HUES64 (cell line): ENCODE results near the gene SALL2.

Source experiments
- H3K27ac ChIP-seq: 2 replicates; pipeline ENCODE4 v1.7.0; 2013; ENCODE audit warnings: low read depth, low read length, inconsistent platforms
- H3K27me3 ChIP-seq: 2 replicates; pipeline ENCODE4 v1.6.1; 2013; ENCODE audit warnings: mild to moderate bottlenecking, low read length; ENCODE audit not compliant: insufficient read depth
- H3K36me3 ChIP-seq: 2 replicates; pipeline ENCODE4 v1.6.1; 2013; ENCODE audit warnings: mild to moderate bottlenecking, low read length; ENCODE audit not compliant: insufficient read depth
- H3K4me1 ChIP-seq: 2 replicates; pipeline ENCODE4 v1.6.1; 2013; ENCODE audit warnings: mild to moderate bottlenecking, low read length, moderate library complexity; ENCODE audit not compliant: insufficient read depth
- H3K4me3 ChIP-seq: 2 replicates; pipeline ENCODE4 v1.5.1; 2013; ENCODE audit warnings: mild to moderate bottlenecking, low read length, moderate library complexity
- H3K9ac ChIP-seq: 2 replicates; pipeline ENCODE4 v1.6.1; 2013; ENCODE audit warnings: mild to moderate bottlenecking, low read depth, low read length
- H3K9me3 ChIP-seq: 2 replicates; pipeline ENCODE4 v1.6.1; 2013; ENCODE audit warnings: low read depth, low read length; ENCODE audit not compliant: insufficient read depth
- WGBS: fragments of 150-250, 120-280 bp; methylation state at CpG from one replicate; pipeline ENCODE4 v1.1.7; 2013; ENCODE audit warnings: missing lambda C conversion rate; 5-methylcytosine and 5-hydroxymethylcytosine counted together

SALL2 gene

DNA sequence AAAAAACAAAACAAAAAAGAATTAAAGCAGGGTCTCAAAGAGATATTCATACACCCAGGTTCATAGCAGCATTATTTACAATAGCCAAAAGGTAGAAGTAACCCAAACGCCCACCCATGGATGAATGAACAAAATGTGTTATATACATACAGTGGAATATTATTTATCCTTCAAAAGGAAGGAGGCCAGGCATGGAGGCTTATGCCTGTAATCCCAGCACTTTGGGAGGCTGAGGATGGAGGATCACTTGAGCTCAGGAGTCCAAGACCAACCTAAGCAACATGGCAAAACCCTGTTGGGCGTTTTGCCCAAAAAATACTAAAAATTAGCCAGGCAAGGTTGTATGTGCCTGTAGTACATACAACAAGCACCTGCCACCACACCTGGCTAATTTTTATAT, 19.6 kb downstream of the SALL2 start:
- Histone ChIP-seq H3K4me1 (peaks cover 15% of the 10 kb centered on the region; the same call in 1 of the 2 replicates), H3K36me3 (peaks cover 69% of the 10 kb centered on the region), H3K27ac (no peak overlapping the region), H3K4me3 (no peak overlapping the region), H3K9ac (no peak overlapping the region), H3K9me3 (no peaks in the 10 kb centered on the region), H3K27me3 (no peaks in the 10 kb centered on the region)
- WGBS: 89% methylated on average over 1 of the region's 2 CpGs

DNA sequence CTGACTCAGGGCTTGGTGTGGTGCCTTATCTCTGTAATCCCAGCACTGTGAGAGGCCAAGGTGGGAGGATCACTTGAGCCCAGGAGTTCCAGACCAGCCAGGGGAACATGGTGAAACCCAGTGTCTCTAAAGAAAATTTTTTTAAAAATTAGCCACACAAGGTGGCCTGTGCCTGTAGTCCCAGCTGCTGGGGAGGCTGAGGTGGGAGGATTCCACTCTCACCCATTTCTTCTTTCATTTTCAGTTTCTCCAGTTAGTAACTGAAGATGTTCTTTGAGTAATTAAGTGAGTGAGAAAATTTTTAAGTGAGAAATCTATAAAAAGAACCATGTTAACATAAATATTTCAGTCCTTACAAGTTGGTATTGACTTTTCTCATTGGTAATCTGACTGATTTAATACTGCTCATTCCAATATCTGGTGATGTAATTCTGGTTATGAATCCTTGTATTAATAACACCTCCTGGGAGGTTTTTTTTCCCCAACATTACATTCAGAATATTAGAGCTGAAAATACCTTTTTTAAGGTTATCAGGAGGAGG, 21.1 kb downstream of the SALL2 start:
- Histone ChIP-seq H3K27ac (no peak overlapping the region), H3K27me3 (no peaks in the 10 kb centered on the region), H3K4me1 (peaks cover 13% of the 10 kb centered on the region; the same call in 1 of the 2 replicates), H3K9me3 (no peaks in the 10 kb centered on the region), H3K4me3 (no peak overlapping the region), H3K36me3 (peaks cover 83% of the 10 kb centered on the region), H3K9ac (no peak overlapping the region)

DNA sequence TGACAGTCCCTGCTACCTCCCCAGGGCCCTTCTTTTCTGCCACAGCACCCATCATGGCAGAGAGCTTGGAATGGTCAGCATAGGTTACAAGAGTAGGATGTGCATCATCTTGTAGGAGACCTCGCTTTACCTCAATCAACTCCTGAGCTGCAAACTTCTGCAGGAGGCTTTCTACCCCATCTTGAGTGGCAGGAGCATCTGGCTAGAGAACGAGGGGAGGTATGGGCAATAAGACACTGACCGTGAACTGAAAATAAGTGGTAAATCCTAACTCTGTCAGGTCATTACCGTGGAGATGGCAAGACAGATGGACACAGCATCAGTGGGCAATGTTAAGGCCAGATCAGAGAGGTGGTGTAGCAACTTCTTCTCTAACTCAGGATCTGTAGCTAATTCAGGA, 22.8 kb downstream of the SALL2 start:
- H3K27me3 ChIP-seq: no peaks in the 10 kb centered on the region
- WGBS: 96% methylated on average over 3 of the region's 4 CpGs
- H3K36me3 ChIP-seq: peaks cover 89% of the 10 kb centered on the region
- H3K4me1 ChIP-seq: peaks cover 10% of the 10 kb centered on the region
- H3K27ac ChIP-seq: no peak overlapping the region
- H3K9me3 ChIP-seq: no peaks in the 10 kb centered on the region
- no peak overlapping the region for H3K4me3 ChIP-seq
- no peak overlapping the region for H3K9ac ChIP-seq

DNA sequence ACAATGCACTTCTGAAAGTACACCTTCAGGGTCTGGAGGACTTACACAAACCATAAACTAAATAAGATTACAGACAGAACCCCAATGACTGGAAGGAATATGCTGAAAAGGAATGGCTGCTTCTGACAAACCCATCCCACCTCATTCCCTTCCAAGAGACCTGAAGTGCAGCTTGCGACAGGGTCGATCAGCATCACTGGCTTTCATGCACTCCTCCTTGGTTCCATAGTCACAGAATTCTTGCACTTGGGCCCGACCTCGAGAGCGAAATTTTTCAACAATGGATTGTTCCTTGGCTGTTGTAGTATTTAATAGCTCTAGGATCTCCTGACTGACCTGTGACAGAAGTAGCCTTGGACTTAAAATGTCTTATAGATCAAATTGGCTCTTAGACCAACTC, 24.6 kb downstream of the SALL2 start:
- Histone ChIP-seq H3K4me1 (peaks cover 10% of the 10 kb centered on the region), H3K27me3 (no peaks in the 10 kb centered on the region), H3K9ac (no peak overlapping the region), H3K9me3 (no peaks in the 10 kb centered on the region), H3K4me3 (no peak overlapping the region), H3K36me3 (peaks cover 91% of the 10 kb centered on the region), H3K27ac (no peak overlapping the region)
- 97% methylated on average over 5 of the region's 5 CpGs for WGBS

DNA sequence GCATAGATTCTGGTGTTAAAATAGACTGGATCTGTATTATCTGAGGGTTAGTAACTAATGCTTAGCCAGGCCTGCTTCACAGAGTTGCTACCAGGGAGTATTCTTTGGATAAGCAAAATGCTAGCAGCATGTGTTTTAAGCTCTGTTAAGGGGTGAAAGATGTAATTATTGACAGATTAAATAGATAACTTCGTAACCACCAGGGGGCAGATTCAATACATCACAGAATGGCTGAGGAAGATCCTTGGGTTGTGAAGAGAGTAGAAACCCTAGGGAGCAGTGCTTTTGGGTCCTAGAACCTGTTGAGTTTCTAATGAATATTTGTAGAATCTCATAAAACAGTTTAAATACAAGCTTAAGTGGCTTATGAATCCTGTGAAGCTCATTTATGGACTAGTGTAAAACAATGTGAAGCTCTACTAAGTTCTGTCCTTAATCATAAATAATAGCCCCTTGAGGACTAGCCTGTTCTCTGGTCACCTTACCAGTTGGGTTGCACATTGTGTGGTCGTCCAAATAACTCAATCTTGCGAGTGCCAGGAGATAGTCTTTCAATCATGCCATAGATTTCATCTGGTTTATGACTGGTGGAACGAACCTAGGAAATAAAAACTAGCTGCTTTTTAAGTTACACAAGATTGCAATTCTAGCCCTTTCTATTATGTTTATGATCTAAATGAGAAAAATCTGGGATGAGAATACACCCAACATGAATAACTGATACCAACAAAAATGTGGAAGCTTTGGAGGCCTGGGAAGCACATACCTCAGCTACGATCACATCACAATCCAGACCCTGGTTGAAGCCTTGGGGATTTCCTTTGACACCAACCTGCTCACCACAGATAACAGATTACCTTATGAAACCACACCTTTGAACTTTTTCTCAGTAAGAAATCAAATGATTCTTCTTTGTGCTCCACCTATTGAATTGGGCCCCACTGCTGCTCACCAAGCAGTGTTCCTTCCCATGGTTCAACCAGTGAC, 27.3 kb downstream of the SALL2 start:
- Histone ChIP-seq H3K4me1 (peaks cover 5% of the 10 kb centered on the region), H3K36me3 (peaks cover 96% of the 10 kb centered on the region), H3K9me3 (no peaks in the 10 kb centered on the region), H3K4me3 (no peak overlapping the region), H3K9ac (0 out of 2 replicates have a peak overlapping the region, but pooled peaks have one; percentile 2), H3K27ac (peak overlapping the region; percentile 64), H3K27me3 (no peaks in the 10 kb centered on the region)
- 83% methylated on average over 5 of the region's 5 CpGs for WGBS

DNA sequence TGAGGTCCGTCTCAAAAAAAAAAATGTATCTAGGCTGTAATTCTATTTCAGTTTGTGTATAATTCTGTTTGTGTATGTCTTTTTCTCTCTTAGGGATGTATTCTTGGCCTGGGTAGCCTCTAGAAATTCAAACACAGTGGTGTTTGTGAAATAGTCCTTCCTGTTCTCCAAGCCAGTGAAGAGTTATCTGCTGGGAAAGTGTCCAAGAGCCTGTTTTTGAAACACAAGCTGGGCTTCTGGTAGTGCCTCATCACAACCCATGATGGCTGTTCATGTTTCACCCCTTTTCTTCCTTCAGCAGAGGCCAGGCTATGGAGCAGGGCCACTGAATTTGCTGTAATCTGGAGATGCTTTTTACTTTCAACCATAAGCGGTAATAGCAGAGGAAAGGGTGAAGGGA, 29.7 kb downstream of the SALL2 start:
- H3K27me3 ChIP-seq: no peaks in the 10 kb centered on the region
- H3K27ac ChIP-seq: no peak overlapping the region
- H3K9me3 ChIP-seq: no peaks in the 10 kb centered on the region
- no peak overlapping the region for H3K9ac ChIP-seq
- H3K36me3 ChIP-seq: peaks cover 92% of the 10 kb centered on the region
- WGBS: 97% methylated on average over 2 of the region's 2 CpGs
- peaks cover 5% of the 10 kb centered on the region for H3K4me1 ChIP-seq
- H3K4me3 ChIP-seq: no peak overlapping the region

DNA sequence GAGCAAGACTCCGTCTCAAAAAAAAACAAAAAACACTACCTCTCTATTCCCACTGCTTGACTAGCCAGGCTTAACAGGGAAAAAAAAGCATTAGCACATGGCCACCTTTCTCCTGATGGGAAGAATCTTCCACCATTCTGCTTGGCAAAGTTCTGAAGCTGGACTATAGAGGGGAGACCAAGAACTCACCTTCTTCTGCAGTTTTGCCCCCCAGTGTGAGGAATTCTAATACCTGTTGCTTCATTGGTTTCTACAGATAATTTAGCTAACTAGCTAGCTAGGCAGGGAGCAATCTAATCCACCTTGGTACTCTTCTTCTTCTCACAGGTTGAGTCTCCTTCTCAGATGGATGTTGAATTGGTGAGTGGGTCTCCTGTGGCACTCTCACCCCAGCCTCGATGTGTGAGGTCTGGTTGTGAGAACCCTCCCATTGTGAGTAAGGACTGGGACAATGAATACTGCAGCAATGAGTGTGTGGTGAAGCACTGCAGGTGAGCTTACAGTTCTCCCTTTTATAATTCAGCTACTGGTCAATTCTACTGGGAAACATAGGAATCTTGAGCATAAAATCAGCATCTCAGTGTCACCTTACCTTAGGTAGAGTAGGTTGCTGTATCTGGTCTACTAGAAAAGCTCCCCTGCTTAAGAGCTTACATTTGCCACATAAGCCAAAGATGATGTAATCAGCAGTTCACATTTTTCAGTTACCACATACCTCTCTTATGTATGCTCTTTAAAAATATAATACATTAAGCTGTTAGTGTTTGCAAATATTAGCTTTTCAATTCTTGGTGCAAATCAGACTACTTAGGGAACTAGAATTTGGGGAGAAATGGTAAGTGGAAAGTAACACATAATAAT, 31.0 kb downstream of the SALL2 start:
- H3K9me3 ChIP-seq: no peaks in the 10 kb centered on the region
- peak overlapping the region; percentile 43; the same call in 1 of the 2 replicates for H3K27ac ChIP-seq
- peaks cover 5% of the 10 kb centered on the region for H3K4me1 ChIP-seq
- H3K36me3 ChIP-seq: peaks cover 92% of the 10 kb centered on the region
- 75% methylated on average over 2 of the region's 2 CpGs for WGBS
- no peaks in the 10 kb centered on the region for H3K27me3 ChIP-seq
- no peak overlapping the region for H3K4me3 ChIP-seq
- no peak overlapping the region for H3K9ac ChIP-seq

DNA sequence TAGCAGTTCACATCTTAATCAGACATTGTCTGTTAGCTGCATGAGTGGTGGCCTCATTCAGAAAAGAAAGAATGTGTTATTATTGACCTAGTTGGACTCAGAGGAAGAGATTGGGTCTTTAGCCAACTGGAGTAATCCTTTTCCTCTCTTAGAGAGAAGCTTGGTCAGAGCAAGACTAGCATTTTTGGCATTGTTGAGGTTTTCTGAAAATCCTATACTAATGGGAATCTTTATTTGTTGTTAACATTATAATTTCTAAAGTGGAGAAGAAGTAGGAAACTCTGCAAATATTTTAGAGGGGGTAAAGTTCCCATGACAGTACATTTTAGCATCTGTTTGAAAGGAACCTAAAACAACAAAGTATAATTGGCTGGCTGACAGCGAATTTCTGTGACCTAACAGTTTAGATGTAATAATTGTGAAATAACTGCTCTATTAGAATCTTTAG, 39.5 kb downstream of the SALL2 start:
- no peaks in the 10 kb centered on the region for H3K27me3 ChIP-seq
- no peaks in the 10 kb centered on the region for H3K4me1 ChIP-seq
- H3K9ac ChIP-seq: no peak overlapping the region
- 100% methylated on average over 1 of the region's 1 CpG for WGBS
- no peak overlapping the region for H3K27ac ChIP-seq
- H3K9me3 ChIP-seq: no peaks in the 10 kb centered on the region
- no peak overlapping the region for H3K4me3 ChIP-seq
- peaks cover 57% of the 10 kb centered on the region for H3K36me3 ChIP-seq

DNA sequence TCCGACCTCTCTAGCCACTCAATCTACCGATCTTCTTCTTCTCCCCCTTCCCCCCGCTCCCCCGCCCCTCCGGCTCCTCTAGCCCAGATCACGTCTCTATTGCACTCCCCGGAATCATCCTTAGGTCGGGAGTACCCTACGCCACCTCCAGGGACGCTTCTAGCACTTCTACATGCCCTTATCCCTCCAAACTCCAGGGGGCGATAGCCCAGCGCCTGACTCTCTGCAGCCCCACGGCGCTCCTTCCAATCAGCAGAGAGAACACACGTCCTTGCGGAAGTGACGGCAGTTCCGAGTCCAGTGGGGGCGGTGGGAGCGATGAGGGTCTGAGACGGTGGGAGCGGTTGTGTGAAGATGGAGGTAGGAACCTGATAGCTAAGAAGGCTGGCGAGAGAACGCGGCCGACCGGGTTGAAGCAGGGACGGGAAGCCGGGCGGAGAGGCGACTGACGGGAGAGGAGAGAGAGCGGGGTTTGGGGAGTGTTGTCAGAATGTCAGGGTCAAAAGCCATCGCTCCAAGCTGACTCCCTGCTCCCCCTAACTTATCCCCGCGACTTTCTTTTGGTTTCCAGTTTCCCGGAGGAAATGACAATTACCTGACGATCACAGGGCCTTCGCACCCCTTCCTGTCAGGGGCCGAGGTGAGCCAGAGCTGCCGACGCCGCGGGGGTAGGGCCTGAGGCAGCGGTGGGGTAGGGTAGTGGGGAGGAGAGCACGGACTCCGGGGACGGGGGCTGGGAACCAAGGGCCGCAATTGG, 49.0 kb downstream of the SALL2 start, which contains the start of the genes RAB2B and TOX4:
TSS of gene RAB2B (minus strand) at position 35 of the 757 bp plus-strand sequence. CDS start 87 bp downstream, outside the sequence.
TSS of gene TOX4 (plus strand) at position 271 of the 757 bp plus-strand sequence. CDS start at position 355, 84 bp downstream.
- H3K27ac ChIP-seq: peak within 1 kb of the TSS; percentile 73; the same call in 1 of the 2 replicates
- under 1% methylated on average over 49 of the region's 49 CpGs for WGBS
- no peaks in the 10 kb centered on the region for H3K27me3 ChIP-seq
- peak within 1 kb of the TSS; percentile 71 for H3K9ac ChIP-seq
- peak within 1 kb of the TSS; percentile 87 for H3K4me3 ChIP-seq
- H3K9me3 ChIP-seq: no peaks in the 10 kb centered on the region
- H3K36me3 ChIP-seq: peaks cover 43% of the 10 kb centered on the region
- peaks cover 3% of the 10 kb centered on the region; the same call in 1 of the 2 replicates for H3K4me1 ChIP-seq

DNA sequence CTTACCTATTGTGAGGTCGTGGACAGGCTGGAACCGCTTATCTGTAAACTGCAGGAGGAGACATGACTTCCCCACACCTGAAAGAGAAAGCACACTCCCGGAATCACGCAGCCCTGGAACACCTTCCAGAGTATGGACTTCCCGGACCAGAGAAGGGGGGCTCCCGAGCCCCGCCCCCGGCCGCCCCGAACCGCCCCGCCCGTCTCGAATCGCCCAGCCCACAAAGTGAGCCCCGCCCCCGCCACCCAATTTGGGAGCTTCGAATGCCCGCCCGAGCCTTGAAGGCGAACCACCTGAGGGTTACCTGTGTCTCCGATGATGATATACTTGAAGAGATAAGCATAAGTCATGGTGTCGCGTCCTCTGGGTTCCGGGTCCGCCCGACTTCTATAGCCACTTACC, 49.6 kb downstream of the SALL2 start:
- Histone ChIP-seq H3K4me1 (peaks cover 3% of the 10 kb centered on the region; the same call in 1 of the 2 replicates), H3K9ac (peak overlapping the region; percentile 67), H3K27me3 (no peaks in the 10 kb centered on the region), H3K9me3 (no peaks in the 10 kb centered on the region), H3K36me3 (peaks cover 40% of the 10 kb centered on the region), H3K27ac (peak overlapping the region; percentile 73; the same call in 1 of the 2 replicates), H3K4me3 (peak overlapping the region; percentile 75)
- WGBS: under 1% methylated on average over 27 of the region's 27 CpGs
